Adrenal gland (tissue), 12 donors: Measurements from ENCODE around the gene DYNC1I2. TPM values are rescaled to one million over a fixed set of nuclear protein-coding genes. Genes with fewer than 3 reads are reported as not detected.
A peak's percentile ranks its signal among the peaks of the same experiment; 100 is the strongest.

Source experiments
- DNase-seq, 7 donors: peaks; one replicate each; pipeline ENCODE4 v3.0.0-alpha.2; 2019 to 2020
- H3K27ac ChIP-seq, 5 donors: fragments of 200-600 bp; sonication (generic) in 4 of 5; 1 replicate in 3 of 5; 2 replicates in 2 of 5; pipeline versions ENCODE4 v1.5.1 to v1.8.0; 2016 to 2020; ENCODE audit warnings: mild to moderate bottlenecking in 1 of 5
- H3K27me3 ChIP-seq: fragments of 200-600 bp; 2 replicates; pipeline ENCODE4 v1.8.0; 2021
- H3K36me3 ChIP-seq, 2 donors: fragments of 200-600 bp; replicated peaks in 1 of 2; 1 replicate in 1 of 2; 2 replicates in 1 of 2; pipeline versions ENCODE4 v1.5.1 to v1.8.0; 2018 to 2022
- H3K4me1 ChIP-seq, 2 donors: fragments of 200-600 bp; replicated peaks in 1 of 2; 1 replicate in 1 of 2; 2 replicates in 1 of 2; pipeline versions ENCODE4 v1.5.1 to v1.8.0; 2018 to 2021
- H3K4me3 ChIP-seq, 4 donors: fragments of 200-600 bp; sonication (generic) in 3 of 4; one replicate each; pipeline ENCODE4 v1.5.1; 2016 to 2018
- H3K9me3 ChIP-seq, 3 donors: fragments of 200-600 bp; sonication (generic) in 1 of 3; replicated peaks in 1 of 3; 1 replicate in 2 of 3; 2 replicates in 1 of 3; pipeline versions ENCODE4 v1.5.1 to v1.8.0; 2016 to 2021
- CTCF ChIP-seq, 6 experiments: fragments of 450-650 bp in 4 of 6; fragments of 200-600 bp in 2 of 6; sonication (generic) in 1 of 6; IDR thresholded peaks; 1 replicate in 5 of 6; 2 replicates in 1 of 6; pipeline versions ENCODE4 v1.5.1 to v1.8.0; 2016 to 2021; ENCODE audit warnings: antibody characterized with exemption in 6 of 6, mild to moderate bottlenecking in 2 of 6, moderate library complexity in 1 of 6
- POLR2A ChIP-seq, 2 donors: fragments of 450-650 bp; IDR thresholded peaks; one replicate each; pipeline ENCODE4 v1.6.1; 2017; ENCODE audit warnings: antibody characterized with exemption in 2 of 2, mild to moderate bottlenecking in 2 of 2, moderate library complexity in 1 of 2
- WGBS, 4 donors: extraction: QIAGEN DNeasy Blood & Tissue Kit in 2 of 4; methylation state at CpG; one replicate each; pipeline versions ENCODE4 v1.1.5 to v1.1.7; 2013 to 2017; 5-methylcytosine and 5-hydroxymethylcytosine counted together
- intact Hi-C, 2 donors: fragments of 100-400 bp; cut with DNase I; formaldehyde crosslinking; loops; one replicate each; pipeline versions ENCODE4 v1.14.1 to v1.15.0; 2022 to 2023
- polyA plus RNA-seq, 3 donors: library from polyadenylated mRNA; stranded (reverse); fragments of 200-250 nt in 2 of 3; fragments of 350-450 nt in 1 of 3; fragmentation: Illumina TruSeq in 1 of 3; extraction: RNeasy Lipid Tissue Mini Kit (QIAGEN cat#74804) in 1 of 3; gene quantifications; one replicate each; pipeline ENCODE4 v1.2.3, GENCODE V29; 2013 to 2014
- total RNA-seq, 9 donors: library from RNA; depleted of rRNA in 4 of 9; stranded (reverse); fragments of >200 nt in 4 of 9; fragments of 120-200 nt in 1 of 9; fragmentation: NEBNext Ultra II Directional in 1 of 9; extraction: Animal tissue kit (Norgen Biotek cat#: 25700) in 1 of 9; gene quantifications; one replicate each; pipeline versions ENCODE4 v1.1.0 to v1.2.4, GENCODE V29; 2013 to 2023
- donor health status: healthy with polysubstance abuse.
- donor health status: Bipolar disorder and iron deficiency.
- donor health status: DM: yes; HTN: yes; CAD: no.
- donor health status: DM: no; HTN: no; CAD: no.
- donor health status: DM: no; HTN: no; CAD: no.
- donor health status: DM: yes; HTN: yes; CAD: no.

The DYNC1I2 gene
- total and polyA plus RNA-seq, 12 donors = 55.5 to 146 (median 87.3) TPM

- intact Hi-C loops = no loop called here
- Histone ChIP-seq H3K27me3 (peaks cover 4% of the 10 kb centered on the region), H3K4me1 (no peaks in the 10 kb centered on the region), H3K27ac (no peak overlapping the region), H3K36me3 (no peaks in the 10 kb centered on the region), H3K4me3 (no peak overlapping the region), H3K9me3 (no peaks in the 10 kb centered on the region)
- no peak for DNase-seq
- TF ChIP-seq CTCF (IDR thresholded peaks at IDR 0.05) = no peak
- TF ChIP-seq POLR2A (IDR thresholded peaks at IDR 0.05) = no peak
- WGBS, 4 donors = 86 to 90% (median 88%) methylated on average over 7 of the region's 7 CpGs
Measured at GRCh38 chr2:171675810-171676345, 11.4 kb upstream of the DYNC1I2 start.

- 95 to 100% (median 96%) methylated on average over 1 of the region's 1 CpG for WGBS, 4 donors
- H3K9me3 ChIP-seq = no peaks in the 10 kb centered on the region
- H3K27me3 ChIP-seq = no peaks in the 10 kb centered on the region
- no peak overlapping the region for H3K4me3 ChIP-seq
- no peak overlapping the region for H3K27ac ChIP-seq
- H3K4me1 ChIP-seq = no peaks in the 10 kb centered on the region
- H3K36me3 ChIP-seq = no peaks in the 10 kb centered on the region
- no peak for TF ChIP-seq POLR2A (IDR thresholded peaks at IDR 0.05)
- TF ChIP-seq CTCF (IDR thresholded peaks at IDR 0.05) = no peak
- intact Hi-C loops = no loop called here
- DNase-seq = no peak
Measured at GRCh38 chr2:171678619-171679018, 8.7 kb upstream of the DYNC1I2 start.

GRCh38 chr2:171688129-171688465, 828 bp downstream of the DYNC1I2 start:
- TF ChIP-seq CTCF (IDR thresholded peaks at IDR 0.05) (no peak), POLR2A (IDR thresholded peaks at IDR 0.05) (no peak)
- Histone ChIP-seq H3K4me3 (peak overlapping the region; percentile 26 to 98 (median 84)), H3K4me1 (peaks cover 10 to 26% of the 10 kb centered on the region in 2 donors), H3K9me3 (no peaks in the 10 kb centered on the region), H3K27me3 (no peaks in the 10 kb centered on the region), H3K27ac (peak overlapping the region; percentile 75 to 95 (median 87)), H3K36me3 (peaks cover 0 to 7% of the 10 kb centered on the region in 2 donors)
- intact Hi-C loops = no loop called here
- 0 to 1% (median 0%) methylated on average over 8 to 10 of the region's 10 CpGs for WGBS, 4 donors
- no peak for DNase-seq

GRCh38 chr2:171692331-171692730, 5.1 kb downstream of the DYNC1I2 start:
- H3K9me3 ChIP-seq = no peaks in the 10 kb centered on the region
- intact Hi-C loops = no loop called here
- H3K4me1 ChIP-seq = peaks cover 10 to 22% of the 10 kb centered on the region in 2 donors
- DNase-seq = no peak
- TF ChIP-seq POLR2A (IDR thresholded peaks at IDR 0.05) (no peak), CTCF (IDR thresholded peaks at IDR 0.05) (no peak)
- H3K4me3 ChIP-seq = no peak overlapping the region
- H3K27me3 ChIP-seq = no peaks in the 10 kb centered on the region
- H3K36me3 ChIP-seq = peaks cover 0 to 7% of the 10 kb centered on the region in 2 donors
- no peak overlapping the region for H3K27ac ChIP-seq
- 85 to 95% (median 91%) methylated on average over 1 of the region's 1 CpG for WGBS, 4 donors
